Tibial nerve (tissue), 4 donors: ENCODE results near the gene ALK. TPM values are rescaled to one million over a fixed set of nuclear protein-coding genes. Genes with fewer than 3 reads are reported as not detected.

Experiments
- DNase-seq, 2 donors: peaks; one replicate each; pipeline ENCODE4 v3.0.0-alpha.2; 2019; ENCODE audit warnings: low spot score in 2 of 2
- H3K27ac ChIP-seq, 4 donors: fragments of 200-600 bp; sonication (generic) in 3 of 4; one replicate each; pipeline ENCODE4 v1.5.1; 2017 to 2019; ENCODE audit warnings: mild to moderate bottlenecking in 1 of 4
- H3K27me3 ChIP-seq, 2 donors: fragments of 200-600 bp; sonication (generic) in 1 of 2; one replicate each; pipeline versions ENCODE4 v1.5.1 to v1.6.0; 2017 to 2019
- H3K36me3 ChIP-seq, 3 donors: fragments of 200-600 bp; sonication (generic); one replicate each; pipeline ENCODE4 v1.5.1; 2018 to 2019
- H3K4me1 ChIP-seq, 4 donors: fragments of 200-600 bp; sonication (generic) in 3 of 4; one replicate each; pipeline ENCODE4 v1.5.1; 2017 to 2019
- H3K4me3 ChIP-seq, 4 donors: fragments of 200-600 bp; sonication (generic) in 3 of 4; one replicate each; pipeline ENCODE4 v1.5.1; 2017 to 2019; ENCODE audit warnings: mild to moderate bottlenecking in 1 of 4, moderate library complexity in 1 of 4
- H3K9me3 ChIP-seq, 4 donors: fragments of 200-600 bp; sonication (generic) in 3 of 4; one replicate each; pipeline ENCODE4 v1.5.1; 2017 to 2019
- CTCF ChIP-seq, 5 experiments: fragments of 200-600 bp in 3 of 5; fragments of 450-650 bp in 2 of 5; sonication (generic) in 3 of 5; IDR thresholded peaks; one replicate each; pipeline ENCODE4 v1.5.1; 2016 to 2019; ENCODE audit warnings: antibody characterized with exemption in 5 of 5, mild to moderate bottlenecking in 3 of 5, moderate library complexity in 2 of 5
- EP300 ChIP-seq, 2 donors: sonication (generic); formaldehyde crosslinking; IDR thresholded peaks; one replicate each; pipeline ENCODE4 v1.6.1; 2017; ENCODE audit warnings: antibody characterized with exemption in 2 of 2, mild to moderate bottlenecking in 1 of 2
- POLR2A ChIP-seq, 2 donors: fragments of 450-650 bp; IDR thresholded peaks; one replicate each; pipeline ENCODE4 v1.6.1; 2017; ENCODE audit warnings: antibody characterized with exemption in 2 of 2, mild to moderate bottlenecking in 2 of 2, moderate library complexity in 2 of 2
- WGBS, 2 donors: methylation state at CpG; one replicate each; pipeline ENCODE4 v1.1.5; 2018; 5-methylcytosine and 5-hydroxymethylcytosine counted together
- total RNA-seq, 4 donors: library from RNA; depleted of rRNA; stranded (reverse); fragments of >200 nt; gene quantifications; one replicate each; pipeline ENCODE4 v1.1.0, GENCODE V29; 2016

ALK gene
- total RNA-seq, 4 donors from 2014 or later: 0.39 to 4.8 (median 0.66) TPM

- WGBS, 2 donors: 83 to 92% methylated on average over 2 of the region's 2 CpGs
- no peaks in the 10 kb centered on the region for H3K4me1 ChIP-seq
- no peak for TF ChIP-seq POLR2A (IDR thresholded peaks at IDR 0.05)
- no peak for TF ChIP-seq EP300 (IDR thresholded peaks at IDR 0.05)
- TF ChIP-seq CTCF (IDR thresholded peaks at IDR 0.05): no peak
- H3K27me3 ChIP-seq: no peaks in the 10 kb centered on the region
- no peak for DNase-seq
- no peaks in the 10 kb centered on the region for H3K36me3 ChIP-seq
- H3K27ac ChIP-seq: no peak overlapping the region
- no peak overlapping the region for H3K4me3 ChIP-seq
- no peaks in the 10 kb centered on the region for H3K9me3 ChIP-seq
Measured at GRCh38 chr2:29433128-29433527, 488.3 kb downstream of the ALK start.

- 79 to 100% methylated on average over 1 of the region's 1 CpG for WGBS, 2 donors
- DNase-seq: no peak
Measured at GRCh38 chr2:29431485-29431884, 489.9 kb downstream of the ALK start.

GRCh38 chr2:29430382-29431112 lies 490.8 kb downstream of the ALK start:
- Histone ChIP-seq H3K4me1 (no peaks in the 10 kb centered on the region), H3K27ac (no peak overlapping the region), H3K4me3 (no peak overlapping the region), H3K9me3 (no peaks in the 10 kb centered on the region), H3K36me3 (no peaks in the 10 kb centered on the region), H3K27me3 (no peaks in the 10 kb centered on the region)
- DNase-seq: no peak
- TF ChIP-seq CTCF (IDR thresholded peaks at IDR 0.05): no peak
- no peak for TF ChIP-seq EP300 (IDR thresholded peaks at IDR 0.05)
- TF ChIP-seq POLR2A (IDR thresholded peaks at IDR 0.05): no peak
- 75 to 76% methylated on average over 4 of the region's 4 CpGs for WGBS, 2 donors

More at GRCh38 chr2:29431485-29431884, 489.9 kb downstream of the ALK start:
- Histone ChIP-seq H3K27ac (no peak overlapping the region), H3K4me1 (no peaks in the 10 kb centered on the region), H3K4me3 (no peak overlapping the region), H3K36me3 (no peaks in the 10 kb centered on the region), H3K9me3 (no peaks in the 10 kb centered on the region), H3K27me3 (no peaks in the 10 kb centered on the region)
- TF ChIP-seq CTCF (IDR thresholded peaks at IDR 0.05): no peak
- no peak for TF ChIP-seq POLR2A (IDR thresholded peaks at IDR 0.05)
- TF ChIP-seq EP300 (IDR thresholded peaks at IDR 0.05): no peak

DNA sequence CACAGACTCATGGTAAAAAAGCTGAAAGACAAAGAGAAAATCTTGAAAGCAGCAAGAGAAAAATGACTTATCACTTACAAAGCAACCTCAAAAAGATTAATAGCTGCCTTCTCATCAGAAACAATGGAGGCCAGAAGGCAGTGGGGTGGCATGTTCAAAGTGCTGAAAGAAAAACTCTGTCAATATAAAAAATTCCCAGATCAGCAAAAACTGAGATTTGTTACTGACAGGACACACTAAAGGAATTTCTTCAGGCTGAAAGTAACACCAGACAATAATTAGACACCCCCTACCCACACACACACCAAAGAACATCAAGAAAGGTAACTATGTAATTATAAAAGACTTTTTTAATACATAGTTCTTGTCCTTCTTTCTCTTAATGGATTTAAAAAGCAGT lies 495.0 kb downstream of the ALK start:
- Histone ChIP-seq H3K9me3 (no peaks in the 10 kb centered on the region), H3K4me1 (no peaks in the 10 kb centered on the region), H3K36me3 (no peaks in the 10 kb centered on the region), H3K27ac (no peak overlapping the region), H3K27me3 (no peaks in the 10 kb centered on the region), H3K4me3 (no peak overlapping the region)
- no peak for DNase-seq
- TF ChIP-seq CTCF (IDR thresholded peaks at IDR 0.05): no peak
- no peak for TF ChIP-seq POLR2A (IDR thresholded peaks at IDR 0.05)
- no peak for TF ChIP-seq EP300 (IDR thresholded peaks at IDR 0.05)

DNA sequence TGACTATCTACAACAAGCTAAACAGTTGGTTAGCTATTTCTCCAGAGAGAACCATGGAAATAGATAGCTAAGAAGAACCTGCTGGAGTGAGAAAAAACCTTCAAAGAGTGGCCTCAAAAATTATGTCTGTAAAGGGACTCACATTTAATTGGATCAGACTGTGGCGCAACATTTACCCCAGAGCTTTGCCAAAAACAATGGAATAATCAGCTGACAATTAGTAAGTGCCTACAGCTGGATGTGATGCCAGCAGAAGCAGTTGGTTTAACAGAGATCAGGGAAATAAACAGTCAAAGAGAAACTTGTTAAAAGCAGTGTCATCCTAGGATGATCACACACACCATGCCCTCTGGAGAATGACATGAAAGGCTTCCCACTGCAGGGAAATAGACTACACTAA lies 495.5 kb downstream of the ALK start:
- H3K27me3 ChIP-seq: no peaks in the 10 kb centered on the region
- no peak overlapping the region for H3K4me3 ChIP-seq
- 96 to 100% methylated on average over 1 of the region's 1 CpG for WGBS, 2 donors
- H3K36me3 ChIP-seq: no peaks in the 10 kb centered on the region
- H3K4me1 ChIP-seq: no peaks in the 10 kb centered on the region
- no peak for DNase-seq
- TF ChIP-seq CTCF (IDR thresholded peaks at IDR 0.05) (no peak), EP300 (IDR thresholded peaks at IDR 0.05) (no peak), POLR2A (IDR thresholded peaks at IDR 0.05) (no peak)
- no peaks in the 10 kb centered on the region for H3K9me3 ChIP-seq
- no peak overlapping the region for H3K27ac ChIP-seq
